SK-N-SH treated with all-trans-retinoic acid at 6 μM for 48 hours (cell line): ENCODE data around the gene KTI12.
A peak's percentile ranks its signal among the peaks of the same experiment; 100 is the strongest.
"Not testable (repeated sequence)": the region's sequence is repeated elsewhere in the genome, so short reads cannot be mapped to it uniquely, and the experiment has no call there.

ENCODE experiments used
- ATAC-seq: fragments of 200-7000 bp; cut with Tn5 transposase; 3 replicates; pipeline ENCODE4 v1.9.1; 2020; ENCODE audit warnings: mild to moderate bottlenecking, moderate library complexity
- ARNTL ChIP-seq: fragments of 450-650 bp; formaldehyde crosslinking; IDR thresholded peaks from 2 replicates; pipeline ENCODE4 v1.5.0; 2020; ENCODE audit warnings: low read depth, mild to moderate bottlenecking, moderate library complexity, borderline replicate concordance
- BACH2 ChIP-seq: fragments of 250-450 bp; sonication (Bioruptor Pico); IDR thresholded peaks from 2 replicates; pipeline ENCODE4 v1.9.0; 2021; ENCODE audit warnings: mild to moderate bottlenecking, borderline replicate concordance
- CREB5 ChIP-seq: fragments of 250-450 bp; sonication (Bioruptor Pico); IDR thresholded peaks from 2 replicates; pipeline ENCODE4 v1.5.1; 2020; ENCODE audit warnings: low read depth, mild to moderate bottlenecking, moderate library complexity
- CSDC2 ChIP-seq: fragments of 250-450 bp; sonication (Bioruptor Pico); IDR thresholded peaks from 2 replicates; pipeline ENCODE4 v1.5.0; 2020; ENCODE audit warnings: mild to moderate bottlenecking, moderate library complexity
- CSRNP3 ChIP-seq: fragments of 250-450 bp; sonication (Bioruptor Pico); IDR thresholded peaks from 2 replicates; pipeline ENCODE4 v1.5.1; 2021; ENCODE audit warnings: mild to moderate bottlenecking, moderate library complexity
- ESRRG ChIP-seq: fragments of 250-450 bp; sonication (Bioruptor Pico); IDR thresholded peaks from 2 replicates; pipeline ENCODE4 v1.6.1; 2021; ENCODE audit warnings: mild to moderate bottlenecking
- GLIS3 ChIP-seq: fragments of 250-450 bp; sonication (Bioruptor Pico); IDR thresholded peaks from 2 replicates; pipeline ENCODE4 v1.5.0; 2020; ENCODE audit warnings: mild to moderate bottlenecking, moderate library complexity
- ISL1 ChIP-seq: fragments of 250-450 bp; sonication (Bioruptor Pico); IDR thresholded peaks from 2 replicates; pipeline ENCODE4 v2.1.2; 2022; ENCODE audit warnings: mild to moderate bottlenecking, moderate library complexity
- OSR1 ChIP-seq: fragments of 250-450 bp; sonication (Bioruptor Pico); IDR thresholded peaks from 2 replicates; pipeline ENCODE4 v1.8.0; 2022; ENCODE audit warnings: moderate library complexity, mild to moderate bottlenecking, inconsistent platforms
- POU6F1 ChIP-seq: fragments of 250-450 bp; sonication (Bioruptor Pico); IDR thresholded peaks from 2 replicates; pipeline ENCODE4 v1.8.0; 2021; ENCODE audit warnings: low read depth, mild to moderate bottlenecking, moderate library complexity, borderline replicate concordance
- PPARA ChIP-seq: fragments of 250-450 bp; sonication (Bioruptor Pico); IDR thresholded peaks from 2 replicates; pipeline ENCODE4 v1.5.0; 2020; ENCODE audit warnings: mild to moderate bottlenecking, borderline replicate concordance
- RARB ChIP-seq: fragments of 250-450 bp; sonication (Bioruptor Pico); IDR thresholded peaks from 2 replicates; pipeline ENCODE4 v1.8.0; 2021; ENCODE audit warnings: mild to moderate bottlenecking, moderate library complexity
- SNAI2 ChIP-seq: fragments of 250-450 bp; sonication (Bioruptor Pico); IDR thresholded peaks from 2 replicates; pipeline ENCODE4 v1.5.0; 2020; ENCODE audit warnings: mild to moderate bottlenecking, moderate library complexity
- TCF4 ChIP-seq: fragments of 250-450 bp; sonication (Bioruptor Pico); IDR thresholded peaks from 2 replicates; pipeline ENCODE4 v1.8.0; 2021; ENCODE audit warnings: mild to moderate bottlenecking, moderate library complexity, borderline replicate concordance
- TOX ChIP-seq: fragments of 250-450 bp; sonication (Bioruptor Pico); IDR thresholded peaks from 2 replicates; pipeline ENCODE4 v1.8.0; 2021; ENCODE audit warnings: mild to moderate bottlenecking, moderate library complexity, borderline replicate concordance
- TSHZ2 ChIP-seq: fragments of 250-450 bp; sonication (Bioruptor Pico); IDR thresholded peaks from 2 replicates; pipeline ENCODE4 v1.5.0; 2020; ENCODE audit warnings: mild to moderate bottlenecking, moderate library complexity
- ZC3H10 ChIP-seq: fragments of 250-450 bp; sonication (Bioruptor Pico); IDR thresholded peaks from 2 replicates; pipeline ENCODE4 v1.5.1; 2021; ENCODE audit warnings: mild to moderate bottlenecking, moderate library complexity
- ZFP3 ChIP-seq: fragments of 250-450 bp; sonication (Bioruptor Pico); IDR thresholded peaks from 2 replicates; pipeline ENCODE4 v1.5.0; 2020; ENCODE audit warnings: mild to moderate bottlenecking, moderate library complexity
- ZFP30 ChIP-seq: fragments of 450-650 bp; formaldehyde crosslinking; IDR thresholded peaks from 2 replicates; pipeline ENCODE4 v1.5.0; 2022; ENCODE audit warnings: mild to moderate bottlenecking, moderate library complexity
- ZNF70 ChIP-seq: fragments of 450-650 bp; formaldehyde crosslinking; IDR thresholded peaks from 2 replicates; pipeline ENCODE4 v1.5.0; 2020; ENCODE audit warnings: mild to moderate bottlenecking, moderate library complexity
- ZNF8 ChIP-seq: fragments of 450-650 bp; formaldehyde crosslinking; IDR thresholded peaks from 2 replicates; pipeline ENCODE4 v1.5.0; 2020; ENCODE audit warnings: mild to moderate bottlenecking, moderate library complexity

KTI12 gene

GRCh38 chr1:52033190-52034049 is at the start of gene KTI12:
Gene KTI12, minus strand, starts transcription at chr1:52033810. Its CDS starts 49 bp downstream, at chr1:52033761.
- TF ChIP-seq TSHZ2 (CRISPR knock-in tag): peak; percentile 39; the same call in 1 of the 2 replicates
- TF ChIP-seq BACH2: no peak
- TF ChIP-seq GLIS3 (CRISPR knock-in tag): 0 out of 2 replicates have a peak, but pooled peaks have one; percentile 29
- ATAC-seq: peak; percentile 93

- ATAC-seq: no peak
- TF ChIP-seq POU6F1 (no peak), SNAI2 (no peak), BACH2 (no peak), ESRRG (CRISPR knock-in tag) (no peak), TCF4 (CRISPR knock-in tag) (no peak), ISL1 (CRISPR knock-in tag) (no peak), ZFP30 (CRISPR knock-in tag) (no peak), TOX (CRISPR knock-in tag) (no peak), CSDC2 (no peak), CREB5 (CRISPR knock-in tag) (no peak), ARNTL (CRISPR knock-in tag) (no peak), OSR1 (CRISPR knock-in tag) (no peak), GLIS3 (CRISPR knock-in tag) (no peak), RARB (no peak), ZNF8 (CRISPR knock-in tag) (no peak), ZNF70 (CRISPR knock-in tag) (no peak)
These were observed 46.4 kb upstream of the KTI12 start for GRCh38 chr1:52080014-52080415.

GRCh38 chr1:52077277-52077676 is 43.7 kb upstream of the KTI12 start:
- not testable (repeated sequence) for ATAC-seq

- TF ChIP-seq ZNF8 (CRISPR knock-in tag): no peak
- TF ChIP-seq ZFP30 (CRISPR knock-in tag): no peak
- no peak for TF ChIP-seq POU6F1
- TF ChIP-seq ISL1 (CRISPR knock-in tag): no peak
- no peak for TF ChIP-seq PPARA
- TF ChIP-seq CSDC2: no peak
- TF ChIP-seq TOX (CRISPR knock-in tag): no peak
- no peak for TF ChIP-seq TCF4 (CRISPR knock-in tag)
- no peak for TF ChIP-seq SNAI2
- TF ChIP-seq CSRNP3 (CRISPR knock-in tag): no peak
- TF ChIP-seq ZFP3: no peak
- TF ChIP-seq ZC3H10: no peak
- no peak for TF ChIP-seq GLIS3 (CRISPR knock-in tag)
- TF ChIP-seq ARNTL (CRISPR knock-in tag): no peak
- TF ChIP-seq ZNF70 (CRISPR knock-in tag): no peak
- TF ChIP-seq RARB: no peak
- ATAC-seq: no peak
These were observed 38.7 kb upstream of the KTI12 start for GRCh38 chr1:52072291-52072690.
